Measurements from ENCODE around the gene ADCY2. TPM values are rescaled to one million over a fixed set of nuclear protein-coding genes. Genes with fewer than 3 reads are reported as not detected.

Gene ADCY2
- total RNA-seq, 1 experiment from 2014 or later = 31.3 TPM

DNA sequence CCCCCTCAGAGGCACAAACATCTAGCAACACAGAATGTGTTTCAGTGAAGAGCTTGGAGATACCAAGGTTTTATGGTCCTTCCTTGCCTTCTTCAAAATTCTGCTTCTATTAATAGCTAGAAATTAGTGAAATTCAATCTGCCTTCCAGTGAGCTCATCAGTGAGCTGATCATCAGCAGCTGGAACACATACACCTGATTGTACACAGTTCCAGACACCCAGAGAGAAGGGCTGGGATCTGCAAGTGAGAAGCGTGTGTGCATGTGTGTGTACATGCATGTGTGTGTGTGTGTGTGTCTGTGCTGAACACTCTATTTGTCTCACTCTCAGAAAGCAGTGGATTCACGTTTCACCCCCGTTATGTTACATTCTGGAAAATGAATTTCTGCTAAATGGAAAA lies 426.5 kb downstream of the ADCY2 start:
- Histone ChIP-seq H3K4me2 (ENCODE audit: insufficient read depth, insufficient read length, low read length) (no peak overlapping the region), H3K9ac (ENCODE audit: extremely low read depth, insufficient read length, low read length) (no peak overlapping the region), H2BK12ac (ENCODE audit: insufficient read length, low read depth, low read length) (no peak overlapping the region), H2BK20ac (ENCODE audit: low read depth, low read length, poor library complexity, severe bottlenecking) (no peak overlapping the region), H3K4ac (ENCODE audit: low read depth, low read length) (no peak overlapping the region), H3K23ac (ENCODE audit: insufficient read length, low read depth, low read length) (no peak overlapping the region), H2BK5ac (ENCODE audit: insufficient read length, low read length) (no peak overlapping the region), H3T11ph (ENCODE audit: low read length) (no peak overlapping the region), H3K27ac (ENCODE audit: insufficient read length, low read depth, low read length) (no peak overlapping the region), H3K56ac (ENCODE audit: insufficient read length, low read depth, low read length) (no peak overlapping the region), H3K14ac (ENCODE audit: insufficient read depth, low read length) (no peak overlapping the region), H3K4me1 (ENCODE audit: insufficient read depth, low read length) (no peaks in the 10 kb centered on the region), H2AK5ac (ENCODE audit: insufficient read length, low read length) (no peak overlapping the region), H3K79me2 (ENCODE audit: insufficient read depth, low read length) (no peaks in the 10 kb centered on the region), H3K79me1 (ENCODE audit: insufficient read depth, low read depth, low read length, poor library complexity, severe bottlenecking) (no peaks in the 10 kb centered on the region), H3K18ac (ENCODE audit: insufficient read length, low read depth, low read length) (no peak overlapping the region), H2BK120ac (ENCODE audit: low read depth, low read length, poor library complexity, severe bottlenecking) (no peak overlapping the region), H4K91ac (ENCODE audit: insufficient read length, low read depth, low read length) (no peak overlapping the region), H4K5ac (ENCODE audit: insufficient read length, low read depth, low read length) (no peak overlapping the region), H4K8ac (replicated peaks; ENCODE audit: insufficient read length, low read depth, low read length) (no peak overlapping the region), H3K9me3 (ENCODE audit: control insufficient read depth, low read depth, low read length) (no peaks in the 10 kb centered on the region), H2BK15ac (ENCODE audit: low read depth, low read length) (no peak overlapping the region), H2AFZ (ENCODE audit: low read length) (no peak overlapping the region), H3K27me3 (ENCODE audit: insufficient read depth, low read length) (no peaks in the 10 kb centered on the region), H3K23me2 (ENCODE audit: insufficient read length, low read depth, low read length, poor library complexity, severe bottlenecking) (peaks cover 4% of the 10 kb centered on the region), H4K20me1 (ENCODE audit: control insufficient read depth, insufficient read depth, insufficient read length) (no peaks in the 10 kb centered on the region)
- TF ChIP-seq, protein P1, sequence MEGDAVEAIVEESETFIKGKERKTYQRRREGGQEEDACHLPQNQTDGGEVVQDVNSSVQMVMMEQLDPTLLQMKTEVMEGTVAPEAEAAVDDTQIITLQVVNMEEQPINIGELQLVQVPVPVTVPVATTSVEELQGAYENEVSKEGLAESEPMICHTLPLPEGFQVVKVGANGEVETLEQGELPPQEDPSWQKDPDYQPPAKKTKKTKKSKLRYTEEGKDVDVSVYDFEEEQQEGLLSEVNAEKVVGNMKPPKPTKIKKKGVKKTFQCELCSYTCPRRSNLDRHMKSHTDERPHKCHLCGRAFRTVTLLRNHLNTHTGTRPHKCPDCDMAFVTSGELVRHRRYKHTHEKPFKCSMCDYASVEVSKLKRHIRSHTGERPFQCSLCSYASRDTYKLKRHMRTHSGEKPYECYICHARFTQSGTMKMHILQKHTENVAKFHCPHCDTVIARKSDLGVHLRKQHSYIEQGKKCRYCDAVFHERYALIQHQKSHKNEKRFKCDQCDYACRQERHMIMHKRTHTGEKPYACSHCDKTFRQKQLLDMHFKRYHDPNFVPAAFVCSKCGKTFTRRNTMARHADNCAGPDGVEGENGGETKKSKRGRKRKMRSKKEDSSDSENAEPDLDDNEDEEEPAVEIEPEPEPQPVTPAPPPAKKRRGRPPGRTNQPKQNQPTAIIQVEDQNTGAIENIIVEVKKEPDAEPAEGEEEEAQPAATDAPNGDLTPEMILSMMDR (conservative IDR thresholded peaks at IDR 0.05) = no peak
- Mint-ChIP-seq H3K4me3 (no peak overlapping the region), H3K4me1 (no peaks in the 10 kb centered on the region; a peak in 1 of 4 replicates), H3K27me3 (ENCODE audit: low read depth) (no peaks in the 10 kb centered on the region), H3K27ac (no peak overlapping the region), H3K9me3 (no peaks in the 10 kb centered on the region), H3K36me3 (ENCODE audit: insufficient read depth in 1 of 3, low read depth in 3 of 3) (peaks cover 12 to 27% (median 16%) of the 10 kb centered on the region in 3 experiments; a peak in 5 of 7 replicates)
- no peak for DNase-seq
- WGBS (ENCODE audit: extremely low coverage, insufficient read length, low lambda C conversion rate) = no CpG with 5 or more reads among the region's 3 CpGs

All from H9 (cell line).